C4-2B (cell line): ENCODE results near the gene KIDINS220.

Source experiments
- CTCF ChIP-seq: fragments of 450-650 bp; conservative IDR thresholded peaks from 2 replicates; pipeline ENCODE4 v1.5.1; 2017; ENCODE audit warnings: mild to moderate bottlenecking
- ZFX ChIP-seq: fragments of 450-650 bp; IDR thresholded peaks from 2 replicates; pipeline ENCODE4 v1.6.1; 2017

DNA sequence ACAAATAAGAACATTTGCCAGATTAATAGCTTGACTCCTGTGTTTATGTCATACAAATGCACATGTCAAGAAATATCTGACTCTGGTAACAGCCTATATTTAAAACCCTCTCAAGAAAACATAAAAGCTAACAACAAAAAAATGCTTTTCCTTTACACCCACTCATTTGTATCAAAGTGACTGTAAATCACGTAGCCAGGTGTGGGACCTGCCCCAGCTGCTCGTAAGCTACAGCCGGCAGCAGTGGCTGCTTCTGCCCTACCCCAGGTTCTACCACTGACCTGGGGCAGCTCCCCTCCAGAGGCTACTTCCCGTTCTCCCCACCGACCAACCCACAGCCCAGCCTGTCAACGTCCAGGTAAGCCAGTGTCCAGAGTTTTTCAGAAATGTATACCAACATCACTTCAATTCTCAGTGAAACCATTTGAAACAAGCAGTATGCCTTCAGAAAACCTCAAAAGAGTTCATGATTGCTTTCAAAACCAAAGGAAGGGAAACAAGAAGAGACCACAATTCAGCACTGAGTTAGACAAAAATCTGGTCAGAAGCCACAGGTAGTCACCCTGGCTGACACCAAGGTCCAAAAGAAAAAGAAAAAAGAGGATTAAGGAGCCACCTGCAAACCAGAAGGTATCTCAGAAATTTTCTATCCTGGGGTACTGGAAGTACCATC, 40.4 kb downstream of the KIDINS220 start:
- TF ChIP-seq CTCF: no peak
- TF ChIP-seq ZFX: no peak
